ENCODE measurements around the gene TUBGCP3.

Gene TUBGCP3

GRCh38 chr13:112603641-112604225 is 15.8 kb upstream of the TUBGCP3 start:
- no peak overlapping the region for H3K4me3 ChIP-seq (ENCODE audit: low read depth, low read length)
- DNase-seq (ENCODE audit: low read depth), result peak; percentile 50
- TF ChIP-seq CTCF (conservative IDR thresholded peaks at IDR 0.05; ENCODE audit: low read depth, low read length), result no peak

DNA sequence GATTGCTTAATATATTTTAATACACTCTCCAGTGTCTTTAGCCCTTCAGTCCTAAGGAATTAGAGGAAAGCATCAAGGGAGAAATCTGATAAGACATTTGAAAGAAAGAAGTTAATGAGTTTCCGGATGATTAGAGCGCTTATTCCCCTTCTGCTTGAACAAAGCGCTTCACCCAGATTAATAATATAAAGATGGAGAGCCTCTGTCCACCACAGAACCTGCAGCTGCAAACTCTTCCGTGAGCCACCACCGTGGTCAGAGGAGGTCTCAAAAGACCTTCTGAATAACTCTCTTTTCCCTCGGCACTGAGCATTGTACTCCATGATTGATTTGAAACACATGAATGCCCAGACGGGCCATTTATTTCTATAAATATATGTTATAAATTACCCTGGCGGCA is 14.2 kb upstream of the TUBGCP3 start:
- TF ChIP-seq CTCF (conservative IDR thresholded peaks at IDR 0.05; ENCODE audit: low read depth, low read length), result no peak
- H3K4me3 ChIP-seq (ENCODE audit: low read depth, low read length), result no peak overlapping the region
- DNase-seq (ENCODE audit: low read depth), result no peak

DNA sequence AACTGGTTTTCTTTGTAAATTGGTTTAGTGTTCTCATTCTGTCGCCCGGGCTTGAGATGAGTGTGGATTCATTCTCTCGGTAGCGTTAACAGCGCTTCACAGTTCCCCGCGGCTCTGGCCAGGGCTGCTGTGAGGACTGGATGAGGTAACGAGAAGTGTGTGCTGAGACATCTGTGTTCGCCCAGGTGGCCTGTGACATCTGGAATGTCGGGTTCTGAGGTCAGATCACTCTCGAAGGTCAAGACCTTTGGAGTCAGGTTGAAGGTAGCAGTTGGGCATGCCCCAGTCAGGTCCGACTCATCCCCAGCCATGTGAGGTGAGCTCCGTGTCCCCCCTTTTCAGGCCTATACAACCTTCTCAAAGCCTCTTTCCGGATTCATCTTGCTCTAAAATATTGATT is 13.4 kb upstream of the TUBGCP3 start:
- no peak overlapping the region for H3K4me3 ChIP-seq (ENCODE audit: low read depth, low read length)
- no peak for DNase-seq (ENCODE audit: low read depth)
- TF ChIP-seq CTCF (conservative IDR thresholded peaks at IDR 0.05; ENCODE audit: low read depth, low read length), result no peak

DNA sequence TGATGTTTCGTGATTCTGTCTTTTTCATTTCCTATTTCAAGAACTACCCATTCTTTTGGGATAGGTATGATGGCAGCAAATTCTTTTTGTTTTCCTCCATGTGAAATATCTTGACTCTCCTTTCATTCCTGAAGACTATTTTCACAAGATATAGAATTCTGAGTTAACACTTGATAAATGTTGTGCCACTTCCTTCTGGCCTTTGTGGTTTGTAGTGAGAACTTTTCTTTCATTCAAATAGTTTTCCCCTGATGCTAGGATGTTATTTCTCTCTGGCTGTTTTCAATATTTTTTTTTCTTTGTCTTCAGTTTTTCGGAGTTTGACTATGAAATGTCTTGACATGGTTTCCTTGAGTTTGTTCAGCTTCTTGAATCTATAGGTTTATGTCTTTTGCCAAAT is 8.3 kb upstream of the TUBGCP3 start:
- DNase-seq (ENCODE audit: low read depth), result peak; percentile 26
- no peak overlapping the region for H3K4me3 ChIP-seq (ENCODE audit: low read depth, low read length)
- TF ChIP-seq CTCF (conservative IDR thresholded peaks at IDR 0.05; ENCODE audit: low read depth, low read length), result no peak

DNA sequence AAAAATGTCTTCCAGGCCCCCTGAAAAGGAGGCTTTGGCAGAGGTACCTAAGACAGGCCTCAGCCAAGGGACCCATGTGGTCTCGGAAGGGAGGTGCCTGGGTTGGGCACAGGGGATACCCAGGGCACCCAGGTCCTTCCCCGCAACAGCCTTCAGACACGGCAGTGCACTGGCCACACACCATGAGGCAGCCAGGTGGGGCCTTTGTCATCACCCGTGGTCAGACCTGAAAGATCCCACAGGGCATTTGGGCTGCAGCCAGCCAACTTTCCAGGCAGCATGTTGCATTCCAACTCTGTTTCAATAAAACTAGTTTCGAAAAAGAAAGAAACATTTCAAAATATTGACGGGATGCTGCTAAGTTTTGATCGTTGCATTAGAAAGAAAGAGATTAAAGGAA is 4.7 kb upstream of the TUBGCP3 start:
- no peak overlapping the region for H3K4me3 ChIP-seq (ENCODE audit: low read depth, low read length)
- TF ChIP-seq CTCF (conservative IDR thresholded peaks at IDR 0.05; ENCODE audit: low read depth, low read length), result no peak
- no peak for DNase-seq (ENCODE audit: low read depth)

DNA sequence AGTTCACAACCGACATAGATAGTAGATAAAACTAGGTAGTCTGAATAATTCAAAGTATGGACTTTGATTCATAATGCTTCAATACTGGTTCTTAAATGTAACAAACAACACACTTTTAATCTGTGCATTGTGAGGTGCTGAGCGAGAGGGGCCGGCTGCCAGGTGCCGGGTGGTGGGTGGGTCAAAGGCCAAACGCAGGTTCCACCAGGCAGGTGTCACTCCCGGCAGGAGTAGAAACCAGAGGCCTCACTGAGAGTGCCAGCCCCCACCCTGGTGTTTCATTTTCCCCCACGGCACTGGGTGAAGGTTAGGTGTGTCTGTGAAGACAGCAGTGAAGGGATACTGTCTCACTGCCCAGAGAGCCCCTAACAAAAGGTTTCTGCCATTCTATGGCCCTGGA is 4.2 kb upstream of the TUBGCP3 start:
- H3K4me3 ChIP-seq (ENCODE audit: low read depth, low read length), result no peak overlapping the region
- no peak for TF ChIP-seq CTCF (conservative IDR thresholded peaks at IDR 0.05; ENCODE audit: low read depth, low read length)
- no peak for DNase-seq (ENCODE audit: low read depth)

DNA sequence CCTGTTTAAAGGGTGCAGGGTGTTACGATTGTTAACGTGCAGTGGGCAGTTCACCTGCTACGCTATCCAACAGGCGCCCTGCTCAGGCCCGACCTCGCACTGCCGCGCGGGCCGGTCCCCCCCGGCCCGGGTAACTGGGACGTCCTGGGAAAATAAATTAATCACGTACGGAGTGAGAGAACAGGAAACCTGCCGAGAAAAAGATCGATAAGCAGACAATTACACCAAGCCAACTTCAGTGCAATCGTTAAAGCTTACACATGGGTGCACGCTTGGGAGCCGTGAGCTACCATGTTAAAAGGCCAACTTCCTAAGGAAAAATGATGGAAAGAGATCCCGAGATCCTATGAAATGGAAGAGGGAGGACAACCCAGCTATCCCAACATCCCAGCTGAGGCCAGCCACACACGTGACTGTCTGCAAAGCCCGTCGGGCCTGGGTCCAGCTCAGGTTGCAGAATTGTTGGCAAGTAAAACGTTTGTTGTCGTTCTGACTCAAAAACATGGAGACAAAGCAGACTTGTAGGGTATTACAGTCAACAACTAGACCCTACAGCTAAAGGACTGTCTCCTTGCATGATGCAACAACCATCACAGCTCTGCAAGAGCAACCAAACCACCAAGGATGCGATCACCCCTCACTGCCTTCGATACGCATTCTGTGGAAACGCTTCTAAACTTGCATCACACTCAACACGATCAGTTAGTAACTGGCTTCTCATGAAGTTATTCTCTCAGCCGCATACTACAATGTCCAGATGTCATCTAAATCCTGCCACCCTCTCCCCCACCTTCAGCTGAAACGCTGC is 741 bp upstream of the TUBGCP3 start:
- TF ChIP-seq CTCF (conservative IDR thresholded peaks at IDR 0.05; ENCODE audit: low read depth, low read length), result no peak
- H3K4me3 ChIP-seq (ENCODE audit: low read depth, low read length), result peak overlapping the region; percentile 96
- DNase-seq (ENCODE audit: low read depth), result no peak
